Mammary epithelial cell (primary cell): ENCODE results near the gene MTCH1.

Source experiments
- CTCF ChIP-seq, 2 donors: IDR thresholded peaks in 1 of 2; conservative IDR thresholded peaks in 1 of 2; 2 replicates each; pipeline ENCODE4 v1.5.1; 2011 to 2012; ENCODE audit warnings: inconsistent platforms in 2 of 2, low read length in 2 of 2, mild to moderate bottlenecking in 2 of 2, control low read depth in 1 of 2, low read depth in 1 of 2; ENCODE audit not compliant: insufficient read depth in 1 of 2; ENCODE audit errors: extremely low read depth in 1 of 2
- EZH2 ChIP-seq: IDR thresholded peaks from 2 replicates; pipeline ENCODE4 v1.6.1; 2012; ENCODE audit warnings: low read length, inconsistent platforms, borderline replicate concordance

- TF ChIP-seq CTCF (conservative IDR thresholded peaks at IDR 0.05 in 1 of 2, IDR thresholded peaks at IDR 0.05 in 1 of 2; ENCODE audit: extremely low read depth in 1 of 2, insufficient read depth in 1 of 2, low read depth in 1 of 2, low read length in 2 of 2) (no peak), EZH2 (no peak)
Observed at GRCh38 chr6:36985808-36986703, at the start of gene MTCH1.
